HepG2 (cell line): ENCODE results near the gene NUAK2. TPM values are rescaled to one million over a fixed set of nuclear protein-coding genes. Genes with fewer than 3 reads are reported as not detected.
A peak's percentile ranks its signal among the peaks of the same experiment; 100 is the strongest.

Source experiments
- FOXA1 ChIP-seq, 2 experiments: fragments of 450-650 bp in 1 of 2; sonication (generic) in 1 of 2; formaldehyde crosslinking in 1 of 2; IDR thresholded peaks; 2 replicates each; pipeline versions ENCODE4 v1.4.0 to v1.6.1; 2016 to 2020; ENCODE audit warnings: missing genetic modification reagents in 1 of 2
- NFYB ChIP-seq: sonication (generic); formaldehyde crosslinking; IDR thresholded peaks from 2 replicates; pipeline ENCODE4 v1.4.0; 2020; ENCODE audit warnings: missing genetic modification reagents
- NR2F2 ChIP-seq: IDR thresholded peaks from 2 replicates; pipeline ENCODE4 v1.6.1; 2012; ENCODE audit warnings: low read depth, inconsistent platforms, borderline replicate concordance
- SMAD1 ChIP-seq: sonication (generic); formaldehyde crosslinking; IDR thresholded peaks from 2 replicates; pipeline ENCODE4 v1.4.0; 2020; ENCODE audit warnings: missing genetic modification reagents, low read depth, mild to moderate bottlenecking, borderline replicate concordance
- SMC3 ChIP-seq: IDR thresholded peaks from 2 replicates; pipeline ENCODE4 v1.6.1; 2011; ENCODE audit warnings: low read length, improper control_type of control experiment
- TCF12 ChIP-seq, 2 experiments: fragments of 450-650 bp in 1 of 2; sonication (generic) in 1 of 2; formaldehyde crosslinking in 1 of 2; IDR thresholded peaks; 2 replicates each; pipeline versions ENCODE4 v1.6.1 to v1.8.0; 2017 to 2022; ENCODE audit warnings: antibody characterized with exemption in 1 of 2, mild to moderate bottlenecking in 1 of 2, missing genetic modification reagents in 1 of 2, moderate library complexity in 1 of 2
- TOPORS ChIP-seq: sonication (generic); formaldehyde crosslinking; IDR thresholded peaks from 2 replicates; pipeline ENCODE4 v1.8.0; 2023; ENCODE audit warnings: mild to moderate bottlenecking, missing genetic modification reagents
- ZBTB20 ChIP-seq: sonication (generic); formaldehyde crosslinking; IDR thresholded peaks from 2 replicates; pipeline ENCODE4 v1.8.1; 2023; ENCODE audit warnings: missing genetic modification reagents, low read depth, mild to moderate bottlenecking, borderline replicate concordance
- ZFP36L1 ChIP-seq: sonication (generic); formaldehyde crosslinking; IDR thresholded peaks from 2 replicates; pipeline ENCODE4 v1.8.0; 2022; ENCODE audit warnings: mild to moderate bottlenecking, missing genetic modification reagents, moderate library complexity
- ZNF160 ChIP-seq: sonication (generic); formaldehyde crosslinking; IDR thresholded peaks from 2 replicates; pipeline ENCODE4 v1.8.0; 2022; ENCODE audit warnings: mild to moderate bottlenecking, inconsistent platforms, missing genetic modification reagents
- ZNF367 ChIP-seq: sonication (generic); formaldehyde crosslinking; IDR thresholded peaks from 2 replicates; pipeline ENCODE4 v1.4.0; 2020; ENCODE audit warnings: missing genetic modification reagents, borderline replicate concordance
- ZNF432 ChIP-seq: sonication (generic); formaldehyde crosslinking; IDR thresholded peaks from 2 replicates; pipeline ENCODE4 v1.5.0; 2020; ENCODE audit warnings: missing genetic modification reagents, mild to moderate bottlenecking, borderline replicate concordance
- ZNF451 ChIP-seq: sonication (generic); formaldehyde crosslinking; IDR thresholded peaks from 2 replicates; pipeline ENCODE4 v1.5.0; 2020; ENCODE audit warnings: mild to moderate bottlenecking, missing genetic modification reagents
- ZNF724P ChIP-seq: sonication (generic); formaldehyde crosslinking; IDR thresholded peaks from 2 replicates; pipeline ENCODE4 v1.8.0; 2022; ENCODE audit warnings: missing genetic modification reagents, borderline replicate concordance
- polyA plus RNA-seq, 8 experiments: library from polyadenylated mRNA; depleted of rRNA in 3 of 8; stranded (reverse) in 7 of 8; unstranded in 1 of 8; fragments of >200 nt; fragmentation: Illumina TruSeq in 4 of 8; extraction: Trizol in 4 of 8; gene quantifications; 2 replicates each; pipeline versions ENCODE4 v1.2.1 to v1.2.3, GENCODE V29; 2011 to 2016; ENCODE audit warnings: low read depth in 4 of 8, missing spikeins in 1 of 8, mixed read lengths in 1 of 8; ENCODE audit not compliant: insufficient read depth in 1 of 8
- total RNA-seq, 5 experiments: library from RNA; depleted of rRNA; stranded (reverse); fragments of >200 nt; fragmentation: Illumina TruSeq; extraction: Trizol; gene quantifications; 2 replicates each; pipeline ENCODE4 v1.2.3, GENCODE V29; 2016; ENCODE audit warnings: low read depth in 1 of 5
- TF ChIP-seq, protein P1 (sequence below): sonication (generic); formaldehyde crosslinking; IDR thresholded peaks from 2 replicates; pipeline ENCODE4 v1.5.0; 2020; ENCODE audit warnings: mild to moderate bottlenecking, missing genetic modification reagents, borderline replicate concordance
- TF ChIP-seq, protein P2 (sequence below): IDR thresholded peaks from 2 replicates; pipeline ENCODE4 v1.6.1; 2016
- TF ChIP-seq, protein P3 (sequence below): sonication (generic); formaldehyde crosslinking; IDR thresholded peaks from 2 replicates; pipeline ENCODE4 v1.8.1; 2022; ENCODE audit warnings: mild to moderate bottlenecking, missing genetic modification reagents
- TF ChIP-seq, protein P4 (sequence below): sonication (generic); formaldehyde crosslinking; IDR thresholded peaks from 2 replicates; pipeline ENCODE4 v1.4.0; 2020; ENCODE audit warnings: missing genetic modification reagents
- TF ChIP-seq, protein P5 (sequence below): IDR thresholded peaks from 2 replicates; pipeline ENCODE4 v1.6.1; 2012; ENCODE audit warnings: inconsistent platforms
- TF ChIP-seq, protein P6 (sequence below): sonication (generic); formaldehyde crosslinking; IDR thresholded peaks from 2 replicates; pipeline ENCODE4 v1.5.0; 2020; ENCODE audit warnings: missing genetic modification reagents

NUAK2 gene
- total and polyA plus RNA-seq, 2 of the 13 experiments (the other 11 are each of a cell fraction or from before 2014, with no cell fraction given): 0.75 to 1.1 TPM

DNA sequence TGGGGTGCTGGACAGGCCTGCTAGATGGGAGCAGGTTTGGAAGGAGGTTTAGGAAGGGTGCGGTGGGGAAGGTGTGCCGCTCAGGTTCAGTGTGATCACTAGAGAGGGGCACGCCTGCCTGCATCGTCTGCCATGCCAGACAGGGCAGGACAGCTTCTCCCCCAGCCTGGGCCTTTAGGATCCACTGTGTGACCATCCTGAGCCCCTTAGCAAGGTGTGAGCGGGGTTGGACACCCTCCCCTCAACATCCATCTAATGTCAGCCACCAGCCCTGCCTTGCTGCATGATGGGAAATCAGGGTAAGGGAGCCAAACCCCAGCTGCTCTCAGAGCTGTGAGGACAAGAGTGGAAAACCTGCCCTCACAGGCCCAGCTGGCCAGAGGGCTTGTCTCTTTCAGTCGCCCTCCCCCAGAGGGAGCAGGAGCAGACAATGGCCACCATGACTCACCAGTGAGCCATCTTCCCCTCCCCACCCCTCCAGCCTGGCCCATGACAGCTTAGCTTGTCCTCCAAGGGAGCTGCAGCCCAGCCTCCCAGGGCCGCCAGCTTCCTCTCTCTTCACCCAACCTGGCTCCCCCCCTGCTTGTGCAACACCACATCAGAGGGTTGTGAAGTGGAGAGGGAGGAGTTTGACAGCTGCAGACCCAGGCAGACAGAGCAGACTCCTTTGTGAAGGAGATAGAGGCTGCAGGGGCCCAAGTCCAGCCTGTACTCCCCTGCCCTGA is 37.0 kb downstream of the NUAK2 start (continued):
- TF ChIP-seq TOPORS (no peak), NR2F2 (0 out of 2 replicates have a peak, but pooled peaks have one; percentile 26), ZBTB20 (CRISPR knock-in tag) (0 out of 2 replicates have a peak, but pooled peaks have one; percentile 45), TCF12 (IDR thresholded peaks at IDR 0.05) (no peak), TCF12 (CRISPR knock-in tag; IDR thresholded peaks at IDR 0.05) (no peak), ZNF451 (no peak), ZNF367 (no peak), SMAD1 (CRISPR knock-in tag) (no peak), ZFP36L1 (no peak), ZNF160 (CRISPR knock-in tag) (no peak), SMC3 (no peak), ZNF432 (CRISPR knock-in tag) (no peak), ZNF724P (no peak), NFYB (CRISPR knock-in tag) (no peak), FOXA1 (IDR thresholded peaks at IDR 0.05) (no peak), FOXA1 (CRISPR knock-in tag; IDR thresholded peaks at IDR 0.05) (peak; percentile 37; the same call in 1 of the 2 replicates)
- TF ChIP-seq, protein P1, sequence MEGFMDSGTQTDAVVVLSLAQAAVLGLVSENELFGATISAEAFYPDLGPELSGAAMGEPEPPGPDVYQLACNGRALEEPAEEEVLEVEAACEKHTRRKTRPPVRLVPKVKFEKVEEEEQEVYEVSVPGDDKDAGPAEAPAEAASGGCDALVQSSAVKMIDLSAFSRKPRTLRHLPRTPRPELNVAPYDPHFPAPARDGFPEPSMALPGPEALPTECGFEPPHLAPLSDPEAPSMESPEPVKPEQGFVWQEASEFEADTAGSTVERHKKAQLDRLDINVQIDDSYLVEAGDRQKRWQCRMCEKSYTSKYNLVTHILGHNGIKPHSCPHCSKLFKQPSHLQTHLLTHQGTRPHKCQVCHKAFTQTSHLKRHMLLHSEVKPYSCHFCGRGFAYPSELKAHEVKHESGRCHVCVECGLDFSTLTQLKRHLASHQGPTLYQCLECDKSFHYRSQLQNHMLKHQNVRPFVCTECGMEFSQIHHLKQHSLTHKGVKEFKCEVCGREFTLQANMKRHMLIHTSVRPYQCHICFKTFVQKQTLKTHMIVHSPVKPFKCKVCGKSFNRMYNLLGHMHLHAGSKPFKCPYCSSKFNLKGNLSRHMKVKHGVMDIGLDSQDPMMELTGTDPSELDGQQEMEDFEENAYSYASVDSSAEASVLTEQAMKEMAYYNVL (CRISPR knock-in tag): no peak
- TF ChIP-seq, protein P2, sequence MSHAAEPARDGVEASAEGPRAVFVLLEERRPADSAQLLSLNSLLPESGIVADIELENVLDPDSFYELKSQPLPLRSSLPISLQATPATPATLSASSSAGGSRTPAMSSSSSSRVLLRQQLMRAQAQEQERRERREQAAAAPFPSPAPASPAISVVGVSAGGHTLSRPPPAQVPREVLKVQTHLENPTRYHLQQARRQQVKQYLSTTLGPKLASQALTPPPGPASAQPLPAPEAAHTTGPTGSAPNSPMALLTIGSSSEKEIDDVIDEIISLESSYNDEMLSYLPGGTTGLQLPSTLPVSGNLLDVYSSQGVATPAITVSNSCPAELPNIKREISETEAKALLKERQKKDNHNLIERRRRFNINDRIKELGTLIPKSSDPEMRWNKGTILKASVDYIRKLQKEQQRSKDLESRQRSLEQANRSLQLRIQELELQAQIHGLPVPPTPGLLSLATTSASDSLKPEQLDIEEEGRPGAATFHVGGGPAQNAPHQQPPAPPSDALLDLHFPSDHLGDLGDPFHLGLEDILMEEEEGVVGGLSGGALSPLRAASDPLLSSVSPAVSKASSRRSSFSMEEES (CRISPR knock-in tag): peak; percentile 49; the same call in 1 of the 2 replicates
- TF ChIP-seq, protein P3, sequence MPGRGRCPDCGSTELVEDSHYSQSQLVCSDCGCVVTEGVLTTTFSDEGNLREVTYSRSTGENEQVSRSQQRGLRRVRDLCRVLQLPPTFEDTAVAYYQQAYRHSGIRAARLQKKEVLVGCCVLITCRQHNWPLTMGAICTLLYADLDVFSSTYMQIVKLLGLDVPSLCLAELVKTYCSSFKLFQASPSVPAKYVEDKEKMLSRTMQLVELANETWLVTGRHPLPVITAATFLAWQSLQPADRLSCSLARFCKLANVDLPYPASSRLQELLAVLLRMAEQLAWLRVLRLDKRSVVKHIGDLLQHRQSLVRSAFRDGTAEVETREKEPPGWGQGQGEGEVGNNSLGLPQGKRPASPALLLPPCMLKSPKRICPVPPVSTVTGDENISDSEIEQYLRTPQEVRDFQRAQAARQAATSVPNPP (CRISPR knock-in tag): no peak
- TF ChIP-seq, protein P4, sequence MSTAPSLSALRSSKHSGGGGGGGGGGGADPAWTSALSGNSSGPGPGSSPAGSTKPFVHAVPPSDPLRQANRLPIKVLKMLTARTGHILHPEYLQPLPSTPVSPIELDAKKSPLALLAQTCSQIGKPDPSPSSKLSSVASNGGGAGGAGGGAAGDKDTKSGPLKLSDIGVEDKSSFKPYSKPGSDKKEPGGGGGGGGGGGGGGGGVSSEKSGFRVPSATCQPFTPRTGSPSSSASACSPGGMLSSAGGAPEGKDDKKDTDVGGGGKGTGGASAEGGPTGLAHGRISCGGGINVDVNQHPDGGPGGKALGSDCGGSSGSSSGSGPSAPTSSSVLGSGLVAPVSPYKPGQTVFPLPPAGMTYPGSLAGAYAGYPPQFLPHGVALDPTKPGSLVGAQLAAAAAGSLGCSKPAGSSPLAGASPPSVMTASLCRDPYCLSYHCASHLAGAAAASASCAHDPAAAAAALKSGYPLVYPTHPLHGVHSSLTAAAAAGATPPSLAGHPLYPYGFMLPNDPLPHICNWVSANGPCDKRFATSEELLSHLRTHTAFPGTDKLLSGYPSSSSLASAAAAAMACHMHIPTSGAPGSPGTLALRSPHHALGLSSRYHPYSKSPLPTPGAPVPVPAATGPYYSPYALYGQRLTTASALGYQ (CRISPR knock-in tag): no peak; the same call in 1 of the 2 replicates
- TF ChIP-seq, protein P5, sequence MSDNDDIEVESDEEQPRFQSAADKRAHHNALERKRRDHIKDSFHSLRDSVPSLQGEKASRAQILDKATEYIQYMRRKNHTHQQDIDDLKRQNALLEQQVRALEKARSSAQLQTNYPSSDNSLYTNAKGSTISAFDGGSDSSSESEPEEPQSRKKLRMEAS: no peak; the same call in 1 of the 2 replicates
- TF ChIP-seq, protein P6, sequence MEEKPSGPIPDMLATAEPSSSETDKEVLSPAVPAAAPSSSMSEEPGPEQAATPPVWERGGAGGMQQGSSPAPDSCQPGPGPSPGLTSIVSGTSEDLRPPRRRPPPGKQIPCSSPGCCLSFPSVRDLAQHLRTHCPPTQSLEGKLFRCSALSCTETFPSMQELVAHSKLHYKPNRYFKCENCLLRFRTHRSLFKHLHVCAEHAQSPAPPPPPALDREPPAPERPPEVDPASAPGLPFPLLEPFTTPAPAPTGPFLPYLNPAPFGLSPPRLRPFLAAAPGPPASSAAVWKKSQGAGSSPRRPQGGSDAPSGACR (CRISPR knock-in tag): no peak
